HepG2 (cell line): Measurements from ENCODE around the gene COL18A1. TPM values are rescaled to one million over a fixed set of nuclear protein-coding genes. Genes with fewer than 3 reads are reported as not detected.

Experiments
- ATAC-seq: fragments of 200-7000 bp; cut with Tn5 transposase; 3 replicates; pipeline ENCODE4 v1.9.1; 2020; ENCODE audit warnings: mild to moderate bottlenecking, moderate library complexity
- BruUV-seq: library from RNA; stranded (reverse); fragments of 400-500 nt; replicated peaks from 2 replicates; lab custom pipeline; 2021; lab: Mats Ljungman, UMichigan
- CTCF ChIA-PET: fragments of 300-600 bp; formaldehyde crosslinking; extraction: SDS; loops from one replicate; lab custom pipeline; 2021; ENCODE audit warnings: low total read pairs, inconsistent platforms, low intra/inter-chr PET ratio; lab: Yijun Ruan, JAX
- POLR2A ChIA-PET: fragments of 350-600 bp; sonication (Branson Sonifier 250); formaldehyde crosslinking; loops from one replicate; lab custom pipeline; 2020; ENCODE audit warnings: antibody characterized with exemption, inconsistent platforms; lab: Yijun Ruan, JAX
- DNase-seq: peaks from one replicate; pipeline ENCODE4 v3.0.0-alpha.2; 2015; ENCODE audit warnings: low spot score
- FAIRE-seq: peaks from 3 replicates; lab custom pipeline; 2011; peaks lifted over from hg19 to GRCh38; lab: Jason Lieb, UNC
- H2AFZ ChIP-seq: one replicate; pipeline ENCODE4 v1.6.1; 2011; ENCODE audit warnings: low read length, inconsistent platforms
- H3K27ac ChIP-seq: fragments of 300-600 bp; 3 replicates; pipeline ENCODE4 v1.8.0; 2011; ENCODE audit warnings: mixed run types, mild to moderate bottlenecking, mixed read lengths, low read length, inconsistent platforms; ENCODE audit not compliant: insufficient read depth; ENCODE audit errors: extremely low read length
- H3K27me3 ChIP-seq, 2 experiments: fragments of 200-600 bp in 1 of 2; 2 replicates in 1 of 2; 3 replicates in 1 of 2; pipeline versions ENCODE4 v1.6.0 to v1.8.0; 2011; ENCODE audit warnings: low read length in 2 of 2, mild to moderate bottlenecking in 2 of 2, moderate library complexity in 2 of 2, inconsistent platforms in 1 of 2; ENCODE audit not compliant: insufficient read depth in 2 of 2, control insufficient read depth in 1 of 2
- H3K36me3 ChIP-seq, 2 experiments: fragments of 200-600 bp in 1 of 2; replicated peaks in 1 of 2; 2 replicates in 1 of 2; 3 replicates in 1 of 2; pipeline versions ENCODE4 v1.5.1 to v1.8.0; 2011; ENCODE audit warnings: low read length in 2 of 2, inconsistent platforms in 1 of 2; ENCODE audit not compliant: insufficient read depth in 2 of 2, control insufficient read depth in 1 of 2
- H3K4me1 ChIP-seq: 2 replicates; pipeline ENCODE4 v1.5.1; 2012; ENCODE audit warnings: low read length, inconsistent platforms; ENCODE audit not compliant: insufficient read depth
- H3K4me2 ChIP-seq: 2 replicates; pipeline ENCODE4 v1.6.0; 2011; ENCODE audit warnings: low read depth, low read length, inconsistent platforms
- H3K4me3 ChIP-seq, 3 experiments: fragments of 200-600 bp in 1 of 3; sonication (generic), shearing (Covaris generic) in 1 of 3; replicated peaks in 1 of 3; 2 replicates each; pipeline ENCODE4 v1.5.1; 2011 to 2016; ENCODE audit warnings: low read length in 3 of 3, inconsistent platforms in 2 of 3, low read depth in 2 of 3, mild to moderate bottlenecking in 2 of 3, control low read depth in 1 of 3, mixed read lengths in 1 of 3; ENCODE audit not compliant: insufficient read depth in 1 of 3
- H3K79me2 ChIP-seq: one replicate; pipeline ENCODE4 v1.6.1; 2011; ENCODE audit warnings: low read length, inconsistent platforms; ENCODE audit not compliant: insufficient read depth
- H3K9ac ChIP-seq: 2 replicates; pipeline ENCODE4 v1.6.0; 2011; ENCODE audit warnings: mild to moderate bottlenecking, low read depth, low read length, inconsistent platforms; ENCODE audit not compliant: insufficient read depth
- H3K9me3 ChIP-seq: 2 replicates; pipeline ENCODE4 v1.5.1; 2012; ENCODE audit warnings: mild to moderate bottlenecking, low read length
- H4K20me1 ChIP-seq: 2 replicates; pipeline ENCODE4 v1.6.0; 2011; ENCODE audit warnings: inconsistent platforms, mild to moderate bottlenecking, low read length, moderate library complexity; ENCODE audit not compliant: insufficient read depth
- AGO1 ChIP-seq: fragments of 200-400 bp; formaldehyde crosslinking; IDR thresholded peaks from 2 replicates; pipeline ENCODE4 v1.6.1; 2017; ENCODE audit warnings: mild to moderate bottlenecking, low read depth, low read length, moderate library complexity; ENCODE audit not compliant: poor library complexity, severe bottlenecking
- AGO2 ChIP-seq: fragments of 200-400 bp; formaldehyde crosslinking; optimal IDR thresholded peaks from 2 replicates; pipeline ENCODE3; 2017; ENCODE audit warnings: mild to moderate bottlenecking, low read depth, low read length, moderate library complexity
- LCORL ChIP-seq, 2 experiments: fragments of 450-650 bp in 1 of 2; sonication (generic) in 1 of 2; formaldehyde crosslinking in 1 of 2; IDR thresholded peaks; 2 replicates each; pipeline versions ENCODE4 v1.5.0 to v1.6.1; 2017 to 2020; ENCODE audit warnings: antibody characterized with exemption in 1 of 2, missing genetic modification reagents in 1 of 2
- POLR2AphosphoS5 ChIP-seq: IDR thresholded peaks from 2 replicates; pipeline ENCODE4 v1.6.1; 2012; ENCODE audit warnings: low read depth, low read length
- RBFOX2 ChIP-seq: fragments of 200-400 bp; formaldehyde crosslinking; IDR thresholded peaks from 2 replicates; pipeline ENCODE4 v1.6.1; 2017; ENCODE audit warnings: low read depth, mild to moderate bottlenecking, low read length
- RBM22 ChIP-seq: fragments of 200-400 bp; formaldehyde crosslinking; optimal IDR thresholded peaks from 2 replicates; pipeline ENCODE3; 2017; ENCODE audit warnings: mild to moderate bottlenecking, low read length, moderate library complexity
- SMAD1 ChIP-seq: sonication (generic); formaldehyde crosslinking; IDR thresholded peaks from 2 replicates; pipeline ENCODE4 v1.4.0; 2020; ENCODE audit warnings: missing genetic modification reagents, low read depth, mild to moderate bottlenecking, borderline replicate concordance
- SP140L ChIP-seq: sonication (generic); formaldehyde crosslinking; IDR thresholded peaks from 2 replicates; pipeline ENCODE4 v1.4.0; 2020; ENCODE audit warnings: missing genetic modification reagents, borderline replicate concordance
- ZC3H13 ChIP-seq: sonication (generic); formaldehyde crosslinking; IDR thresholded peaks from 2 replicates; pipeline ENCODE4 v1.8.1; 2023; ENCODE audit warnings: mild to moderate bottlenecking, missing genetic modification reagents, moderate library complexity
- ZKSCAN1 ChIP-seq: fragments of 150-350 bp; IDR thresholded peaks from 2 replicates; pipeline ENCODE4 v1.6.1; 2014; ENCODE audit warnings: low read length
- ZNF607 ChIP-seq: sonication (generic); formaldehyde crosslinking; IDR thresholded peaks from 2 replicates; pipeline ENCODE4 v1.5.1; 2020; ENCODE audit warnings: missing genetic modification reagents, mild to moderate bottlenecking, borderline replicate concordance
- WGBS: methylation state at CpG from one replicate; pipeline ENCODE4 v1.1.6; 2017; ENCODE audit warnings: low lambda C conversion rate; 5-methylcytosine and 5-hydroxymethylcytosine counted together
- in situ Hi-C: cut with HindIII; loops from 2 replicates; pipeline ENCODE4 v1.10.0; 2017; ENCODE audit warnings: low pct_unique_long_range_greater_than_20kb; ENCODE audit not compliant: extremely low pct_ligation_motif_present
- intact Hi-C: fragments of 100-400 bp; cut with micrococcal nuclease; formaldehyde crosslinking; loops from one replicate; pipeline ENCODE4 v1.10.0; 2022; ENCODE audit not compliant: unreplicated experiment
- polyA plus RNA-seq, 8 experiments: library from polyadenylated mRNA; depleted of rRNA in 3 of 8; stranded (reverse) in 7 of 8; unstranded in 1 of 8; fragments of >200 nt; fragmentation: Illumina TruSeq in 4 of 8; extraction: Trizol in 4 of 8; gene quantifications; 2 replicates each; pipeline versions ENCODE4 v1.2.1 to v1.2.3, GENCODE V29; 2011 to 2016; ENCODE audit warnings: low read depth in 4 of 8, missing spikeins in 1 of 8, mixed read lengths in 1 of 8; ENCODE audit not compliant: insufficient read depth in 1 of 8
- total RNA-seq, 5 experiments: library from RNA; depleted of rRNA; stranded (reverse); fragments of >200 nt; fragmentation: Illumina TruSeq; extraction: Trizol; gene quantifications; 2 replicates each; pipeline ENCODE4 v1.2.3, GENCODE V29; 2016; ENCODE audit warnings: low read depth in 1 of 5
- TF ChIP-seq, protein P1 (sequence below): sonication (generic); formaldehyde crosslinking; IDR thresholded peaks from 2 replicates; pipeline ENCODE4 v1.8.0; 2023; ENCODE audit warnings: mild to moderate bottlenecking, missing genetic modification reagents
- TF ChIP-seq, protein P2 (sequence below): sonication (generic); formaldehyde crosslinking; IDR thresholded peaks from 2 replicates; pipeline ENCODE4 v1.4.0; 2020; ENCODE audit warnings: missing genetic modification reagents

Gene COL18A1
- total and polyA plus RNA-seq, 2 of the 13 experiments (the other 11 are each of a cell fraction or from before 2014, with no cell fraction given), result 79.0 to 102 TPM

DNA sequence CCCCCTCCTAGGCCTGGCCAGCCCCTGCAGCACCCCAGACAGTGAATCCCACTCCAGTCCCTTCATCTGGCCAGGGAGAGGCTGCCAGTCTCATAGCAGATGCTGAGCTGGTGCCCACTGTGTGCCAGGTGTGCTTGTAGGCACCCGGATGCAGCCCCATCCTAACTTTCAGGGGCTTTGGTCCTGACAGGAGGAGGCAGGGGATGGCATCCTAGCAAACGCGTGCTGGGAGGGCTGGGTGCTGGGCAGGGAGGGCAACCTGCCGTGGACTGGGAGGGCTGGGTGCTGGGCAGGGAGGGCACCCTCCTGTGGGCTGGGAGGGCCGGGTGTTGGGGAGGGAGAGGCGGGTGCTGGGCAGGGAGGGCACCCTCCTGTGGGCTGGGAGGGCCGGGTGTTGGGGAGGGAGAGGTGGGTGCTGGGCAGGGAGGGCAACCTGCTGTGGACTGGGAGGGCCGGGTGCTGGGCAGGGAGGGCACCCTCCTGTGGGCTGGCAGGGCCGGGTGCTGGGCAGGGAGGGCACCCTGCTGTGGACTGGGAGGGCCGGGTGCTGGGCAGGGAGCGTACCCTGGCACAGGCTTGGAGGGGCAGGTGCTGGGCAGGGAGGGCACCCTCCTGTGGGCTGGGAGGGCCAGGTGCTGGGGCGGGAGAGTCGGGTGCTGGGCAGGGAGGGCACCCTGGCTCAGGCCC, 102.0 kb downstream of the COL18A1 start:
- H4K20me1 ChIP-seq, result no peaks in the 10 kb centered on the region
- no peaks in the 10 kb centered on the region for H3K79me2 ChIP-seq
- H3K4me1 ChIP-seq, result peaks cover 19% of the 10 kb centered on the region
- no TSS peak for BruUV-seq
- H3K4me3 ChIP-seq, result no peak overlapping the region
- TF ChIP-seq, protein P1, sequence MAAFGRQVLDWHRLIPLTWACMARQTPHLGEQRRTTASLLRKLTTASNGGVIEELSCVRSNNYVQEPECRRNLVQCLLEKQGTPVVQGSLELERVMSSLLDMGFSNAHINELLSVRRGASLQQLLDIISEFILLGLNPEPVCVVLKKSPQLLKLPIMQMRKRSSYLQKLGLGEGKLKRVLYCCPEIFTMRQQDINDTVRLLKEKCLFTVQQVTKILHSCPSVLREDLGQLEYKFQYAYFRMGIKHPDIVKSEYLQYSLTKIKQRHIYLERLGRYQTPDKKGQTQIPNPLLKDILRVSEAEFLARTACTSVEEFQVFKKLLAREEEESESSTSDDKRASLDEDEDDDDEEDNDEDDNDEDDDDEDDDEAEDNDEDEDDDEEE (CRISPR knock-in tag), result no peak
- 0 out of 2 replicates have a peak, but pooled peaks have one; percentile 28 for TF ChIP-seq POLR2AphosphoS5
- no peak for TF ChIP-seq ZNF607 (CRISPR knock-in tag)
- TF ChIP-seq RBFOX2, result 0 out of 2 replicates have a peak, but pooled peaks have one; percentile 29
- peak; percentile 78 for TF ChIP-seq RBM22
- peak; percentile 78 for TF ChIP-seq AGO2
- no peak for TF ChIP-seq ZKSCAN1
- no peak for TF ChIP-seq SMAD1 (CRISPR knock-in tag)
- peak; percentile 72 for TF ChIP-seq AGO1
- no peak for TF ChIP-seq ZC3H13 (CRISPR knock-in tag)
- TF ChIP-seq, protein P2, sequence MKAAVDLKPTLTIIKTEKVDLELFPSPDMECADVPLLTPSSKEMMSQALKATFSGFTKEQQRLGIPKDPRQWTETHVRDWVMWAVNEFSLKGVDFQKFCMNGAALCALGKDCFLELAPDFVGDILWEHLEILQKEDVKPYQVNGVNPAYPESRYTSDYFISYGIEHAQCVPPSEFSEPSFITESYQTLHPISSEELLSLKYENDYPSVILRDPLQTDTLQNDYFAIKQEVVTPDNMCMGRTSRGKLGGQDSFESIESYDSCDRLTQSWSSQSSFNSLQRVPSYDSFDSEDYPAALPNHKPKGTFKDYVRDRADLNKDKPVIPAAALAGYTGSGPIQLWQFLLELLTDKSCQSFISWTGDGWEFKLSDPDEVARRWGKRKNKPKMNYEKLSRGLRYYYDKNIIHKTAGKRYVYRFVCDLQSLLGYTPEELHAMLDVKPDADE, result no peak
- no peak for TF ChIP-seq LCORL (IDR thresholded peaks at IDR 0.05)
- TF ChIP-seq LCORL (CRISPR knock-in tag; IDR thresholded peaks at IDR 0.05), result no peak
- TF ChIP-seq SP140L, result no peak
- TF ChIP-seq, all 625 proteins: peak for 5
- DNase-seq (no peak), FAIRE-seq (no peak), ATAC-seq (no peak)
- Histone ChIP-seq H3K27ac (no peak overlapping the region), H3K9me3 (no peaks in the 10 kb centered on the region), H3K27me3 (no peaks in the 10 kb centered on the region), H3K9ac (no peak overlapping the region), H3K4me2 (no peak overlapping the region), H2AFZ (no peak overlapping the region), H3K36me3 (peaks cover 6 to 10% of the 10 kb centered on the region in 2 experiments; a peak in 3 of 5 replicates)
- in situ Hi-C loops, result no loop called here
- CTCF ChIA-PET, result no interaction called here
- 98% methylated on average over 5 of the region's 13 CpGs for WGBS
- intact Hi-C loops, result no loop called here
- POLR2A ChIA-PET, result no interaction called here
